Measurements from ENCODE around the gene CSRNP3. TPM values are rescaled to one million over a fixed set of nuclear protein-coding genes. Genes with fewer than 3 reads are reported as not detected.
A peak's percentile ranks its signal among the peaks of the same experiment; 100 is the strongest.

CSRNP3 gene
- total and polyA plus RNA-seq, 2 donors from 2014 or later = 3.3 to 6.4 TPM

DNA sequence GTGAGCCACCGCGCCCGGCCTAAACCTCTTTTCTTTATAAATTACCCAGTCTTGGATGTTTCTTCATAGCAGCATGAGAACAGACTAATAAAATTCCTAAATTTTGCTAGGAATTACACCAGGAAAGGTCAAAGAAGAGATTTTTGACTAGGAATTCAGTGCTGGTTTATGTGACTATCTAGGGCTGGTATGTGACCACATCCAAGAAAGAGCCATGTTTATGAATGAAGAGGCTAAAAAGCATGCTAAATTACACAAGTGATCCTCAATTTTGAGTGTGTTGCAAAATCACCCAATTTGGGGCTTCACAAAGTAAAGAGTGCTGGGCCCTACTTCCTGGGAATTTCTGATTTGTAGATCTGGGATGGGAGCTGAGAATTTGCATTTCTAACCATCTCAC is 123.6 kb downstream of the CSRNP3 start:
- TF ChIP-seq, protein P1, sequence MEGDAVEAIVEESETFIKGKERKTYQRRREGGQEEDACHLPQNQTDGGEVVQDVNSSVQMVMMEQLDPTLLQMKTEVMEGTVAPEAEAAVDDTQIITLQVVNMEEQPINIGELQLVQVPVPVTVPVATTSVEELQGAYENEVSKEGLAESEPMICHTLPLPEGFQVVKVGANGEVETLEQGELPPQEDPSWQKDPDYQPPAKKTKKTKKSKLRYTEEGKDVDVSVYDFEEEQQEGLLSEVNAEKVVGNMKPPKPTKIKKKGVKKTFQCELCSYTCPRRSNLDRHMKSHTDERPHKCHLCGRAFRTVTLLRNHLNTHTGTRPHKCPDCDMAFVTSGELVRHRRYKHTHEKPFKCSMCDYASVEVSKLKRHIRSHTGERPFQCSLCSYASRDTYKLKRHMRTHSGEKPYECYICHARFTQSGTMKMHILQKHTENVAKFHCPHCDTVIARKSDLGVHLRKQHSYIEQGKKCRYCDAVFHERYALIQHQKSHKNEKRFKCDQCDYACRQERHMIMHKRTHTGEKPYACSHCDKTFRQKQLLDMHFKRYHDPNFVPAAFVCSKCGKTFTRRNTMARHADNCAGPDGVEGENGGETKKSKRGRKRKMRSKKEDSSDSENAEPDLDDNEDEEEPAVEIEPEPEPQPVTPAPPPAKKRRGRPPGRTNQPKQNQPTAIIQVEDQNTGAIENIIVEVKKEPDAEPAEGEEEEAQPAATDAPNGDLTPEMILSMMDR (IDR thresholded peaks at IDR 0.05; ENCODE audit: borderline replicate concordance, extremely low read depth, insufficient read depth) = no peak
- FAIRE-seq = no peak
- H3K36me3 ChIP-seq (ENCODE audit: control insufficient read depth in 2 of 3, insufficient read depth in 3 of 3, low read length in 3 of 3) = peaks cover 0 to 2% (median 0%) of the 10 kb centered on the region in 3 donors

DNA sequence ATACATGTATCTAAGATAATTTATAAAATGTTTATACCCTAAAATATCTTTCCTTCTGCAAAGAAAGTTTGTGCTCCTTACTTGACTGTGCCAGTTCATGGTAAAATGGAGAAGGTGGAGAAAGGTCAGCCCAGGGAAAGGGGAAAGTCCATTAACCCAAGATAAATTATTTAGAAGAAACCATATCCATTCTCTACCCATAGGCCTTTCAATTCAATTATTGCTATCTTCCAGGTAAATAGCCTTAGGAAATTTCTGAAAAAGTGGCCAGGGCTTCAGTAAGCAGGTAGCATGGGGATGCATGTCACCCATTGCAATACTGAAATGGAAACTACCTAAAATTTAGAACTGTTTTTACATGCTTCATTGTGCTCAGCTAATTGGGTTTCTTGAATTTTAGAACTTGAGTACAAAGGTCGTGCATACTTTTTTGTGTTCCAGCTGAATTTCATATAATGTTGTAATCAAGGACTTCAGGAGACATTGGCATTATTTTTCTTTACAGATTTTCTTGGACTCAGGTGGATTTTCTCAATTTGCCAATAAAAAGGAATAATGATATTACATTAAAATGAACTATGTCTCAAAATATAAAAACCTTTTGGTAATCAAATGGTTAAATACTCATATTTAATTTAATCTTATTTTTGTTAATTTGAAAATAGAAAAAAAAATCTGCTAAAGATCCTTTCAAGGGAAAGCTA is 124.9 kb downstream of the CSRNP3 start:
- Histone ChIP-seq H3K9ac (ENCODE audit: low read length in 3 of 3) (no peak overlapping the region), H3K4me1 (ENCODE audit: control insufficient read depth in 2 of 3, insufficient read depth in 2 of 3, low read depth in 1 of 3, low read length in 3 of 3) (no peaks in the 10 kb centered on the region), H3K4me3 (ENCODE audit: low read length in 3 of 3) (no peak overlapping the region), H3K36me3 (ENCODE audit: control insufficient read depth in 2 of 3, insufficient read depth in 3 of 3, low read length in 3 of 3) (peaks cover 0 to 2% (median 0%) of the 10 kb centered on the region in 3 donors), H3K27ac (ENCODE audit: low read depth in 2 of 2, low read length in 2 of 2) (peak overlapping the region in 1 of 2 donors; percentile 47), H3K27me3 (ENCODE audit: control insufficient read depth, insufficient read depth, low read length) (no peaks in the 10 kb centered on the region), H3K9me3 (ENCODE audit: control insufficient read depth in 2 of 3, insufficient read depth in 1 of 3, low read length in 3 of 3) (no peaks in the 10 kb centered on the region)
- DNase-seq (no peak), FAIRE-seq (no peak)
- TF ChIP-seq, protein P1 (IDR thresholded peaks at IDR 0.05; ENCODE audit: borderline replicate concordance, extremely low read depth, insufficient read depth) = no peak
- intact Hi-C loops (cut with DNase I) = no loop called here

More for the DNA sequence above, 123.6 kb downstream of the CSRNP3 start:
- H3K9me3 ChIP-seq (ENCODE audit: control insufficient read depth in 2 of 3, insufficient read depth in 1 of 3, low read length in 3 of 3) = no peaks in the 10 kb centered on the region
- H3K9ac ChIP-seq (ENCODE audit: low read length in 3 of 3) = no peak overlapping the region
- H3K27me3 ChIP-seq (ENCODE audit: control insufficient read depth, insufficient read depth, low read length) = no peaks in the 10 kb centered on the region
- intact Hi-C loops (cut with DNase I) = no loop called here
- no peak overlapping the region for H3K27ac ChIP-seq (ENCODE audit: low read depth in 2 of 2, low read length in 2 of 2)
- no peak overlapping the region for H3K4me3 ChIP-seq (ENCODE audit: low read length in 3 of 3)
- no peak for DNase-seq
- H3K4me1 ChIP-seq (ENCODE audit: control insufficient read depth in 2 of 3, insufficient read depth in 2 of 3, low read depth in 1 of 3, low read length in 3 of 3) = peaks cover 0 to under 1% (median 0%) of the 10 kb centered on the region in 3 donors

DNA sequence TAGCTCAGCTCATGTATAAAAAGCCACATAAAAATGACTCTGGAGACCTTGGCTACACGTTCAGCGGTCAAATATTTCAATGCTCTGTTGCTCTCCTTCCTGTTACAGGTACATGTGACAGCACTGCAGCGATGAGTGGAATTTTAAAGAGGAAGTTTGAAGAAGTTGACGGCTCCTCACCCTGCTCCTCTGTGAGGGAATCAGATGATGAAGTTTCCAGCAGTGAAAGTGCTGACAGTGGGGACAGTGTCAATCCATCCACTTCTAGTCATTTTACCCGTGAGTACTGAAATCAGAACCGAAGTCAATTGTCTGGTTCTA is 125.4 kb downstream of the CSRNP3 start:
- Histone ChIP-seq H3K4me3 (ENCODE audit: low read length in 3 of 3) (peak overlapping the region in 1 of 3 donors; percentile 54), H3K9ac (ENCODE audit: low read length in 3 of 3) (peak overlapping the region in 1 of 3 donors; percentile 40), H3K27me3 (ENCODE audit: control insufficient read depth, insufficient read depth, low read length) (no peaks in the 10 kb centered on the region), H3K4me1 (ENCODE audit: control insufficient read depth in 2 of 3, insufficient read depth in 2 of 3, low read depth in 1 of 3, low read length in 3 of 3) (no peaks in the 10 kb centered on the region), H3K27ac (ENCODE audit: low read depth in 2 of 2, low read length in 2 of 2) (peak overlapping the region in 1 of 2 donors; percentile 19), H3K9me3 (ENCODE audit: control insufficient read depth in 2 of 3, insufficient read depth in 1 of 3, low read length in 3 of 3) (no peaks in the 10 kb centered on the region), H3K36me3 (ENCODE audit: control insufficient read depth in 2 of 3, insufficient read depth in 3 of 3, low read length in 3 of 3) (peaks cover 0 to 2% (median 0%) of the 10 kb centered on the region in 3 donors)
- DNase-seq (peak in 2 of 5 donors; percentile 41 to 55), FAIRE-seq (no peak)
- TF ChIP-seq, protein P1 (IDR thresholded peaks at IDR 0.05; ENCODE audit: borderline replicate concordance, extremely low read depth, insufficient read depth) = no peak
- intact Hi-C loops (cut with DNase I) = no loop called here
